Trophoblast cell (in vitro differentiated cells and primary cell): Measurements from ENCODE around the gene ACP2.

Experiments
- DNase-seq, 2 donors: peaks; one replicate each; pipeline ENCODE4 v3.0.0-alpha.2; 2016
- H2AFZ ChIP-seq: 2 replicates; pipeline ENCODE4 v1.6.1; 2013; ENCODE audit warnings: low read length, moderate library complexity, mild to moderate bottlenecking; ENCODE audit not compliant: insufficient read depth, poor library complexity
- H2AK5ac ChIP-seq: 2 replicates; pipeline ENCODE4 v1.6.1; 2013; ENCODE audit warnings: mild to moderate bottlenecking, low read length
- H2BK120ac ChIP-seq: 2 replicates; pipeline ENCODE4 v1.6.1; 2013; ENCODE audit warnings: low read length, mild to moderate bottlenecking, moderate library complexity; ENCODE audit not compliant: insufficient read depth, poor library complexity
- H2BK12ac ChIP-seq: 2 replicates; pipeline ENCODE4 v1.6.1; 2013; ENCODE audit warnings: mild to moderate bottlenecking, low read length, moderate library complexity
- H2BK5ac ChIP-seq: 2 replicates; pipeline ENCODE4 v1.6.1; 2013; ENCODE audit warnings: low read length, low read depth, moderate library complexity, mild to moderate bottlenecking; ENCODE audit not compliant: poor library complexity
- H3K14ac ChIP-seq: 2 replicates; pipeline ENCODE4 v1.6.1; 2013; ENCODE audit warnings: mild to moderate bottlenecking, low read length
- H3K18ac ChIP-seq: 2 replicates; pipeline ENCODE4 v1.6.1; 2013; ENCODE audit warnings: mild to moderate bottlenecking, low read length
- H3K23ac ChIP-seq: 2 replicates; pipeline ENCODE4 v1.6.1; 2013; ENCODE audit warnings: low read length
- H3K27ac ChIP-seq: 2 replicates; pipeline ENCODE4 v1.5.1; 2013; ENCODE audit warnings: low read depth, mild to moderate bottlenecking, inconsistent platforms, low read length, moderate library complexity
- H3K27me3 ChIP-seq: 2 replicates; pipeline ENCODE4 v1.6.1; 2013; ENCODE audit warnings: inconsistent platforms, mild to moderate bottlenecking, low read length, moderate library complexity; ENCODE audit not compliant: insufficient read depth
- H3K36me3 ChIP-seq, 2 experiments: 1 replicate in 1 of 2; 2 replicates in 1 of 2; pipeline ENCODE4 v1.6.1; 2013; ENCODE audit warnings: low read length in 2 of 2, mild to moderate bottlenecking in 2 of 2, moderate library complexity in 1 of 2; ENCODE audit not compliant: insufficient read depth in 2 of 2, control insufficient read depth in 1 of 2
- H3K4ac ChIP-seq: 2 replicates; pipeline ENCODE4 v1.6.1; 2013; ENCODE audit warnings: low read depth, mild to moderate bottlenecking, low read length, moderate library complexity
- H3K4me1 ChIP-seq, 2 experiments: 1 replicate in 1 of 2; 2 replicates in 1 of 2; pipeline ENCODE4 v1.6.1; 2013; ENCODE audit warnings: low read length in 2 of 2, mild to moderate bottlenecking in 2 of 2, moderate library complexity in 1 of 2; ENCODE audit not compliant: insufficient read depth in 2 of 2, control insufficient read depth in 1 of 2
- H3K4me2 ChIP-seq: 2 replicates; pipeline ENCODE4 v1.6.1; 2013; ENCODE audit warnings: inconsistent platforms, mild to moderate bottlenecking, low read length, moderate library complexity
- H3K4me3 ChIP-seq: 2 replicates; pipeline ENCODE4 v1.5.1; 2013; ENCODE audit warnings: mild to moderate bottlenecking, low read depth, low read length, inconsistent platforms
- H3K79me1 ChIP-seq: one replicate; pipeline ENCODE4 v1.6.1; 2013; ENCODE audit warnings: low read length
- H3K79me2 ChIP-seq: 2 replicates; pipeline ENCODE4 v1.6.1; 2013; ENCODE audit warnings: low read length, mild to moderate bottlenecking; ENCODE audit not compliant: control insufficient read depth, insufficient read depth, poor library complexity
- H3K9ac ChIP-seq: 2 replicates; pipeline ENCODE4 v1.6.1; 2013; ENCODE audit warnings: mild to moderate bottlenecking, low read length
- H3K9me3 ChIP-seq: 2 replicates; pipeline ENCODE4 v1.6.1; 2013; ENCODE audit warnings: low read depth, mild to moderate bottlenecking, control low read depth, inconsistent platforms, low read length; ENCODE audit not compliant: insufficient read depth
- H4K12ac ChIP-seq: 2 replicates; pipeline ENCODE4 v1.6.1; 2013; ENCODE audit warnings: low read depth, mild to moderate bottlenecking, low read length, moderate library complexity
- H4K8ac ChIP-seq: 2 replicates; pipeline ENCODE4 v1.6.1; 2013; ENCODE audit warnings: low read depth, mild to moderate bottlenecking, low read length, moderate library complexity
- H4K91ac ChIP-seq: one replicate; pipeline ENCODE4 v1.6.1; 2013; ENCODE audit warnings: low read depth, mild to moderate bottlenecking, low read length, moderate library complexity
- WGBS: extraction: QIAGEN DNeasy Blood & Tissue Kit; methylation state at CpG from one replicate; pipeline ENCODE4 v1.1.7; 2013; ENCODE audit warnings: missing lambda C conversion rate; ENCODE audit not compliant: insufficient read length, insufficient coverage; ENCODE audit errors: extremely low coverage; 5-methylcytosine and 5-hydroxymethylcytosine counted together

The ACP2 gene

GRCh38 chr11:47253660-47254059 is 5.0 kb upstream of the ACP2 start:
- H4K12ac ChIP-seq = no peak overlapping the region
- H2BK5ac ChIP-seq = no peak overlapping the region
- no peak overlapping the region for H3K14ac ChIP-seq
- H3K79me2 ChIP-seq = peaks cover 6% of the 10 kb centered on the region
- H2BK120ac ChIP-seq = no peak overlapping the region
- H3K9ac ChIP-seq = no peak overlapping the region
- no peak overlapping the region for H4K8ac ChIP-seq
- H4K91ac ChIP-seq = no peak overlapping the region
- H3K4me2 ChIP-seq = no peak overlapping the region
- H3K9me3 ChIP-seq = no peaks in the 10 kb centered on the region
- H3K27ac ChIP-seq = no peak overlapping the region
- H3K27me3 ChIP-seq = no peaks in the 10 kb centered on the region
- WGBS = no CpG with 5 or more reads among the region's 2 CpGs
- H2AFZ ChIP-seq = no peak overlapping the region
- H3K4ac ChIP-seq = no peak overlapping the region
- H3K18ac ChIP-seq = no peak overlapping the region
- H3K23ac ChIP-seq = no peak overlapping the region
- no peak for DNase-seq
- peaks cover 28 to 33% of the 10 kb centered on the region in 2 experiments for H3K4me1 ChIP-seq
- no peak overlapping the region for H2BK12ac ChIP-seq
- no peak overlapping the region for H3K4me3 ChIP-seq
- H3K79me1 ChIP-seq = peaks cover 23% of the 10 kb centered on the region
- H2AK5ac ChIP-seq = no peak overlapping the region
- H3K36me3 ChIP-seq = no peaks in the 10 kb centered on the region

GRCh38 chr11:47251751-47252150 is 3.1 kb upstream of the ACP2 start:
- H2BK12ac ChIP-seq = no peak overlapping the region
- no peak overlapping the region for H4K8ac ChIP-seq
- H3K9ac ChIP-seq = no peak overlapping the region
- H2AFZ ChIP-seq = no peak overlapping the region
- H2AK5ac ChIP-seq = no peak overlapping the region
- H3K4ac ChIP-seq = no peak overlapping the region
- no peak overlapping the region for H2BK120ac ChIP-seq
- H4K91ac ChIP-seq = no peak overlapping the region
- no peak overlapping the region for H2BK5ac ChIP-seq
- H3K18ac ChIP-seq = no peak overlapping the region
- no peak overlapping the region for H4K12ac ChIP-seq
- no peak overlapping the region for H3K14ac ChIP-seq
- no peak for DNase-seq
- peaks cover 20 to 24% of the 10 kb centered on the region in 2 experiments for H3K4me1 ChIP-seq
- H3K4me2 ChIP-seq = no peak overlapping the region
- H3K79me1 ChIP-seq = peaks cover 15% of the 10 kb centered on the region
- H3K27me3 ChIP-seq = no peaks in the 10 kb centered on the region
- no peak overlapping the region for H3K23ac ChIP-seq
- H3K4me3 ChIP-seq = no peak overlapping the region
- no CpG with 5 or more reads among the region's 3 CpGs for WGBS
- no peaks in the 10 kb centered on the region for H3K9me3 ChIP-seq
- H3K79me2 ChIP-seq = peaks cover 9% of the 10 kb centered on the region
- H3K36me3 ChIP-seq = peaks cover 2 to 3% of the 10 kb centered on the region in 2 experiments
- no peak overlapping the region for H3K27ac ChIP-seq

DNA sequence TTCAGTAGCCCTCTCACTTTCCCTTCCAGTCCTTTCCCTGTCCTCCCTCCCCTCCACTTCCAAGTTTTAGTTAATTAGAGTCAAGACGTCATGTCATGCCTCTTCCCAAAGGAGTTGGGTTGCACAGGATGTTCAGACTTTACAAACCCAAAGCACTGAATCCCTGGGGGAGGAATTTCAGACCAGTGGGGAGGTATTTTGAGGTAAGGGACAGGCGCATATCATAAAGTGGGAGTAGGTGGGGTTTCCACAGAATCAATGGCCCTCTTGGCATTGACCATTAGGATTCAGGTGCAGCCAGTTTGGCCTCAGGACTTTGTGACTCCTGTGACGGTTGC is 733 bp upstream of the ACP2 start:
- Histone ChIP-seq H3K14ac (peak overlapping the region; percentile 93), H2AFZ (peak overlapping the region; percentile 82), H3K27ac (no peak overlapping the region), H2BK12ac (no peak overlapping the region), H3K4me2 (peak overlapping the region; percentile 74), H4K12ac (peak overlapping the region; percentile 94), H3K23ac (no peak overlapping the region), H3K79me2 (peaks cover 9% of the 10 kb centered on the region), H2BK120ac (peak overlapping the region; percentile 82), H3K4me1 (peaks cover 14 to 17% of the 10 kb centered on the region in 2 experiments), H2BK5ac (peak overlapping the region; percentile 66), H3K79me1 (peaks cover 12% of the 10 kb centered on the region), H4K8ac (peak overlapping the region; percentile 98), H3K18ac (peak overlapping the region; percentile 93), H3K27me3 (no peaks in the 10 kb centered on the region), H3K9ac (peak overlapping the region; percentile 84), H3K36me3 (peaks cover 17 to 18% of the 10 kb centered on the region in 2 experiments), H4K91ac (peak overlapping the region; percentile 94), H2AK5ac (peak overlapping the region; percentile 51), H3K4me3 (peak overlapping the region; percentile 85), H3K4ac (peak overlapping the region; percentile 53), H3K9me3 (no peaks in the 10 kb centered on the region)
- WGBS = no CpG with 5 or more reads among the region's 3 CpGs
- DNase-seq = no peak

- Histone ChIP-seq H3K9ac (peak overlapping the region; percentile 44), H3K4me1 (peaks cover 10 to 13% of the 10 kb centered on the region in 2 experiments), H3K4me2 (peak overlapping the region; percentile 74), H3K18ac (peak overlapping the region; percentile 67), H3K79me2 (peaks cover 9% of the 10 kb centered on the region), H2BK12ac (no peak overlapping the region), H3K4ac (peak overlapping the region; percentile 52), H4K12ac (peak overlapping the region; percentile 96), H3K36me3 (peaks cover 18 to 20% of the 10 kb centered on the region in 2 experiments), H2BK120ac (peak overlapping the region; percentile 87), H3K27ac (peak overlapping the region; percentile 7), H3K79me1 (peaks cover 12% of the 10 kb centered on the region), H2AK5ac (peak overlapping the region; percentile 5), H3K27me3 (no peaks in the 10 kb centered on the region), H3K9me3 (no peaks in the 10 kb centered on the region), H4K8ac (peak overlapping the region; percentile 98), H3K4me3 (peak overlapping the region; percentile 85), H3K14ac (peak overlapping the region; percentile 94), H2BK5ac (peak overlapping the region; percentile 49), H2AFZ (peak overlapping the region; percentile 82), H3K23ac (no peak overlapping the region), H4K91ac (peak overlapping the region; percentile 94)
- no CpG with 5 or more reads among the region's 7 CpGs for WGBS
- no peak for DNase-seq
Observed at GRCh38 chr11:47248304-47248663, 330 bp downstream of the ACP2 start.
